K562 (cell line): ENCODE measurements around the gene TCF4.

Source experiments
- BCL6 ChIP-seq: fragments of 250-450 bp; sonication (Bioruptor Pico); IDR thresholded peaks from 2 replicates; pipeline ENCODE4 v1.4.0; 2020
- CTCF ChIP-seq, 3 experiments: IDR thresholded peaks in 2 of 3; conservative IDR thresholded peaks in 1 of 3; 2 replicates each; pipeline ENCODE4 v1.5.1; 2011 to 2012; ENCODE audit warnings: low read length in 3 of 3, mild to moderate bottlenecking in 3 of 3, control low read depth in 2 of 3, improper control_type of control experiment in 1 of 3, inconsistent platforms in 1 of 3, low read depth in 1 of 3, mixed read lengths in 1 of 3, moderate library complexity in 1 of 3; ENCODE audit not compliant: insufficient read depth in 2 of 3
- E2F4 ChIP-seq: sonication (generic); formaldehyde crosslinking; IDR thresholded peaks from 2 replicates; pipeline ENCODE4 v1.8.0; 2022; ENCODE audit warnings: mild to moderate bottlenecking, low read depth, missing genetic modification reagents
- ESRRA ChIP-seq: fragments of 450-650 bp; IDR thresholded peaks from 2 replicates; pipeline ENCODE4 v1.6.1; 2014; ENCODE audit warnings: low read depth, mild to moderate bottlenecking, moderate library complexity, borderline replicate concordance
- ETV5 ChIP-seq: sonication (generic); formaldehyde crosslinking; IDR thresholded peaks from 2 replicates; pipeline ENCODE4 v1.4.0; 2020; ENCODE audit warnings: low read depth, mild to moderate bottlenecking, missing genetic modification reagents
- JUND ChIP-seq, 2 experiments: IDR thresholded peaks; 2 replicates in 1 of 2; 3 replicates in 1 of 2; pipeline ENCODE4 v1.6.1; 2011; ENCODE audit warnings: borderline replicate concordance in 2 of 2, low read depth in 2 of 2, low read length in 2 of 2, improper control_type of control experiment in 1 of 2, missing biosample characterization in 1 of 2, missing genetic modification characterization in 1 of 2, missing genetic modification reagents in 1 of 2
- POLR2A ChIP-seq: fragments of 450-650 bp; conservative IDR thresholded peaks from 2 replicates; pipeline ENCODE4 v1.6.1; 2016
- PRPF4 ChIP-seq: fragments of 200-400 bp; formaldehyde crosslinking; IDR thresholded peaks from one replicate; pipeline ENCODE4 v1.6.1; 2017; ENCODE audit warnings: low read length, low read depth, mild to moderate bottlenecking; ENCODE audit not compliant: insufficient read depth, poor library complexity, severe bottlenecking
- RBM22 ChIP-seq: fragments of 200-400 bp; formaldehyde crosslinking; IDR thresholded peaks from 2 replicates; pipeline ENCODE4 v1.6.1; 2018; ENCODE audit warnings: low read length, low read depth; ENCODE audit not compliant: poor library complexity, severe bottlenecking
- SP1 ChIP-seq: sonication (generic); formaldehyde crosslinking; IDR thresholded peaks from 2 replicates; pipeline ENCODE4 v1.8.1; 2022; ENCODE audit warnings: mild to moderate bottlenecking, missing genetic modification reagents
- ZC3H4 ChIP-seq: sonication (generic); formaldehyde crosslinking; IDR thresholded peaks from 2 replicates; pipeline ENCODE4 v1.9.0; 2021; ENCODE audit warnings: missing genetic modification reagents, borderline replicate concordance
- TF ChIP-seq, protein P1 (sequence below): fragments of 200-800 bp; sonication (Bioruptor generic); IDR thresholded peaks from 2 replicates; pipeline ENCODE4 v1.6.1; 2016; ENCODE audit warnings: missing genetic modification characterization, missing compliant biosample characterization
- TF ChIP-seq, protein P2 (sequence below), 2 experiments: fragments of 200-800 bp in 1 of 2; sonication (Bioruptor generic) in 1 of 2; sonication (generic) in 1 of 2; formaldehyde crosslinking in 1 of 2; IDR thresholded peaks in 1 of 2; conservative IDR thresholded peaks in 1 of 2; 2 replicates each; pipeline versions ENCODE4 v1.5.0 to v1.6.1; 2016 to 2020; ENCODE audit warnings: missing compliant biosample characterization in 1 of 2, missing genetic modification characterization in 1 of 2, missing genetic modification reagents in 1 of 2

- TF ChIP-seq ZC3H4 (CRISPR knock-in tag) (no peak), ETV5 (CRISPR knock-in tag) (no peak), CTCF (IDR thresholded peaks at IDR 0.05 in 2 of 3, conservative IDR thresholded peaks at IDR 0.05 in 1 of 3; ENCODE audit: insufficient read depth in 2 of 3, low read depth in 1 of 3, low read length in 3 of 3) (no peak), E2F4 (CRISPR knock-in tag) (no peak), BCL6 (no peak), PRPF4 (no peak), JUND (IDR thresholded peaks at IDR 0.05; ENCODE audit: borderline replicate concordance, low read depth, low read length) (no peak), JUND (tag; IDR thresholded peaks at IDR 0.05; ENCODE audit: borderline replicate concordance, low read depth, low read length) (no peak), SP1 (CRISPR knock-in tag) (no peak), POLR2A (no peak), RBM22 (no peak), ESRRA (no peak)
- TF ChIP-seq, protein P1, sequence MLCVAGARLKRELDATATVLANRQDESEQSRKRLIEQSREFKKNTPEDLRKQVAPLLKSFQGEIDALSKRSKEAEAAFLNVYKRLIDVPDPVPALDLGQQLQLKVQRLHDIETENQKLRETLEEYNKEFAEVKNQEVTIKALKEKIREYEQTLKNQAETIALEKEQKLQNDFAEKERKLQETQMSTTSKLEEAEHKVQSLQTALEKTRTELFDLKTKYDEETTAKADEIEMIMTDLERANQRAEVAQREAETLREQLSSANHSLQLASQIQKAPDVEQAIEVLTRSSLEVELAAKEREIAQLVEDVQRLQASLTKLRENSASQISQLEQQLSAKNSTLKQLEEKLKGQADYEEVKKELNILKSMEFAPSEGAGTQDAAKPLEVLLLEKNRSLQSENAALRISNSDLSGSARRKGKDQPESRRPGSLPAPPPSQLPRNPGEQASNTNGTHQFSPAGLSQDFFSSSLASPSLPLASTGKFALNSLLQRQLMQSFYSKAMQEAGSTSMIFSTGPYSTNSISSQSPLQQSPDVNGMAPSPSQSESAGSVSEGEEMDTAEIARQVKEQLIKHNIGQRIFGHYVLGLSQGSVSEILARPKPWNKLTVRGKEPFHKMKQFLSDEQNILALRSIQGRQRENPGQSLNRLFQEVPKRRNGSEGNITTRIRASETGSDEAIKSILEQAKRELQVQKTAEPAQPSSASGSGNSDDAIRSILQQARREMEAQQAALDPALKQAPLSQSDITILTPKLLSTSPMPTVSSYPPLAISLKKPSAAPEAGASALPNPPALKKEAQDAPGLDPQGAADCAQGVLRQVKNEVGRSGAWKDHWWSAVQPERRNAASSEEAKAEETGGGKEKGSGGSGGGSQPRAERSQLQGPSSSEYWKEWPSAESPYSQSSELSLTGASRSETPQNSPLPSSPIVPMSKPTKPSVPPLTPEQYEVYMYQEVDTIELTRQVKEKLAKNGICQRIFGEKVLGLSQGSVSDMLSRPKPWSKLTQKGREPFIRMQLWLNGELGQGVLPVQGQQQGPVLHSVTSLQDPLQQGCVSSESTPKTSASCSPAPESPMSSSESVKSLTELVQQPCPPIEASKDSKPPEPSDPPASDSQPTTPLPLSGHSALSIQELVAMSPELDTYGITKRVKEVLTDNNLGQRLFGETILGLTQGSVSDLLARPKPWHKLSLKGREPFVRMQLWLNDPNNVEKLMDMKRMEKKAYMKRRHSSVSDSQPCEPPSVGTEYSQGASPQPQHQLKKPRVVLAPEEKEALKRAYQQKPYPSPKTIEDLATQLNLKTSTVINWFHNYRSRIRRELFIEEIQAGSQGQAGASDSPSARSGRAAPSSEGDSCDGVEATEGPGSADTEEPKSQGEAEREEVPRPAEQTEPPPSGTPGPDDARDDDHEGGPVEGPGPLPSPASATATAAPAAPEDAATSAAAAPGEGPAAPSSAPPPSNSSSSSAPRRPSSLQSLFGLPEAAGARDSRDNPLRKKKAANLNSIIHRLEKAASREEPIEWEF, result no peak
- TF ChIP-seq, protein P2, sequence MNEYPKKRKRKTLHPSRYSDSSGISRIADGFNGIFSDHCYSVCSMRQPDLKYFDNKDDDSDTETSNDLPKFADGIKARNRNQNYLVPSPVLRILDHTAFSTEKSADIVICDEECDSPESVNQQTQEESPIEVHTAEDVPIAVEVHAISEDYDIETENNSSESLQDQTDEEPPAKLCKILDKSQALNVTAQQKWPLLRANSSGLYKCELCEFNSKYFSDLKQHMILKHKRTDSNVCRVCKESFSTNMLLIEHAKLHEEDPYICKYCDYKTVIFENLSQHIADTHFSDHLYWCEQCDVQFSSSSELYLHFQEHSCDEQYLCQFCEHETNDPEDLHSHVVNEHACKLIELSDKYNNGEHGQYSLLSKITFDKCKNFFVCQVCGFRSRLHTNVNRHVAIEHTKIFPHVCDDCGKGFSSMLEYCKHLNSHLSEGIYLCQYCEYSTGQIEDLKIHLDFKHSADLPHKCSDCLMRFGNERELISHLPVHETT (CRISPR knock-in tag; conservative IDR thresholded peaks at IDR 0.05 in 1 of 2, IDR thresholded peaks at IDR 0.05 in 1 of 2), result no peak
Observed at GRCh38 chr18:55582325-55582724, 5.7 kb downstream of the TCF4 start.
